Posterior cingulate gyrus (tissue), 11 donors: ENCODE measurements around the gene RAPGEF4.
A peak's percentile ranks its signal among the peaks of the same experiment; 100 is the strongest.

Experiments used
- DNase-seq, 10 donors: peaks; one replicate each; pipeline versions ENCODE4 v3.0.0 to v3.0.0-alpha.2; 2020 to 2021; ENCODE audit warnings: mixed read lengths in 3 of 10
- intact Hi-C: fragments of 100-400 bp; cut with DNase I; formaldehyde crosslinking; loops from one replicate; pipeline ENCODE4 v1.15.1; 2023

The RAPGEF4 gene

DNA sequence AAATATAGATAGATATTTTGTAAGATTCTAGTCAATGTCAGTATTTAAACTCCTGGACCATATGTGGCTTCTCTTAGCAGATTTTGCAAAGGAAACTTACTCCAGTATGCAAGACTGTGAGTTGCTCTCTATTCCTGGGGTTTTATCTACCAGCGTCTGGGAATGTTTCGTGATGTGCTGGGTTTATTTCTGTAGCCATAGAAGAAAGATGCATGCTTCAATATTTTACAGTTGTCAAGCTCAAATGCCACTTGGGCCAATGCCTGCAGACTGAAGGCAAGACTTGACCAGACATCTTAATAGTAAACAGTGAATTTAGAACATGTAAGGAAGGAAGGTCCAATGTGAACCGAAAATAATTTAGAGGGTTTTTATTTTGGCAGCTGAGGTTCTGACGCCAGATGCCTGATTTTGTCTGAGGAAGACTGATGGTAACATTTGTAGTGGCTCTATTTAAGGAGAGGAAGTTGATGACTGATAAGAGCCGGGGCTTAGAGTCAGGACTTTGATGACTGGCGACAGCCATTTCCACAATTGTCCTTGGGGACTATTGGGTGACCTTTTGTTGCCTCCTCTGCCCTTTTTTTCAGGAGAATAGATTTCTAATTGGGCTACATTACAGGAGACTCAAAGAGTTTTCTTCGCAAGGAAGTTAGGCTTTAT lies 154.3 kb downstream of the RAPGEF4 start:
- intact Hi-C loops: no loop called here
- DNase-seq: peak in 1 of 10 donors; percentile 43

DNA sequence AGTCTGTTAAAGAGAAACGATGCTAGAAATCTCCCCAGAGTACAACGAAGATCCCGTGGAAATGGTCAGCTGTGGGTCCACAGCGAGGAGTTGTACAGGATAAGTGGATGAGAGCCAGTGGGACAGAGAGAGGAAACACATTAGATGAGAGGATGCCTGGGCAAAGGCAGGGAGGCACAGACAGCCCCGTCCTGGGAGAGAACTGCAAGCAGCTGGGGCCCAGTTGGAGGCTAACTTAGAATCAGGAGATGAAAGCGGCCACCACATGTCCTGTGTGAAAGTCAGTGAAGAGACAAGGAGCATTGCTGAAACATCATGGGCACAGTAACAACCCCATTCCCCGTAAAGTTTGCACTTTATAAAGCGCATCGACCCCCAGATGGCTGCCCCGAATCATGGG lies 157.5 kb downstream of the RAPGEF4 start:
- DNase-seq: no peak
- intact Hi-C loops: no loop called here

DNA sequence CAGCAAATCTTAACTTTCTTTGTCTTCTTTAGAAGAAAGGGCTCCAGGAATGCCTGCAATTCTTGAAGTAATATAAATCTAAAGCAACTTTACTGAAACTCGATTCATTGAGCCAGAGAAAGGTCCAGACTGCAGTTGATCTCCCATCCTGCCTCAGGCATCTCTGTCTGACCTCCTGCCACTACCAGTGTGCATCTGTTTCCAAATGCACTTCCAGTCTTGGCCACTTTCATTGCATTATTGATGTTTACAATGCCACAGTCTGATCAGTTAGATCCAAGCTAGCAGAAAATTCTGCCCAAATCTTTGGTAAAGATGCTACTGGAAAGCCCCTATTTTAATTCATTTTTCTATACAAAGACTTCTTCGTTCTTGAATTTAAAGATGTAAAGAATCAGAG lies 158.0 kb downstream of the RAPGEF4 start:
- intact Hi-C loops: no loop called here

GRCh38 chr2:172894689-172895387 lies 159.2 kb downstream of the RAPGEF4 start:
- intact Hi-C loops: no loop called here
- DNase-seq: no peak

More for the DNA sequence above, 158.0 kb downstream of the RAPGEF4 start:
- DNase-seq: no peak

GRCh38 chr2:172896661-172897081 lies 161.0 kb downstream of the RAPGEF4 start:
- DNase-seq: no peak
- intact Hi-C loops: no loop called here

GRCh38 chr2:172900871-172901270 lies 165.2 kb downstream of the RAPGEF4 start:
- intact Hi-C loops: no loop called here
- DNase-seq: no peak

GRCh38 chr2:172901913-172902312 lies 166.3 kb downstream of the RAPGEF4 start:
- DNase-seq: no peak
- intact Hi-C loops: no loop called here

DNA sequence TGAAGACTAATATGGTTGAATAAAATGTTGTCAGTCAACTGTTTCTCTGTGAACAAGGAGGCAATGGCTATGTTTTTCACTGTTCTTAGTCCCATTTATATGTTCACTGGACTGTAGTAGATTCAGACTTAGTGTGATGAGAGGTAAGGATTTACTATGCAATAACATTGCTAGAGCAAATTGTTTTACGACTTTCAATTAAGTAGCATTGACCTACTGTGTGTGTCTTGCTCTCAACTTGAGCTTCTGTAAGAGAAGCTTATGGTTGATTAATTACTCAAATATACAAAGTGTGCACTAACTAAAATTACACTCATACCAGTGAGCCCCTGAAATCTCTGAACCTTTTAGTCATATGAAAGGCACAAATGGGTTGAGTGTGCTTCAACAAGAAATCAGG lies 168.6 kb downstream of the RAPGEF4 start:
- intact Hi-C loops: no loop called here
- no peak for DNase-seq

GRCh38 chr2:172905937-172906811 lies 170.5 kb downstream of the RAPGEF4 start:
- intact Hi-C loops: no loop called here
- DNase-seq: no peak

DNA sequence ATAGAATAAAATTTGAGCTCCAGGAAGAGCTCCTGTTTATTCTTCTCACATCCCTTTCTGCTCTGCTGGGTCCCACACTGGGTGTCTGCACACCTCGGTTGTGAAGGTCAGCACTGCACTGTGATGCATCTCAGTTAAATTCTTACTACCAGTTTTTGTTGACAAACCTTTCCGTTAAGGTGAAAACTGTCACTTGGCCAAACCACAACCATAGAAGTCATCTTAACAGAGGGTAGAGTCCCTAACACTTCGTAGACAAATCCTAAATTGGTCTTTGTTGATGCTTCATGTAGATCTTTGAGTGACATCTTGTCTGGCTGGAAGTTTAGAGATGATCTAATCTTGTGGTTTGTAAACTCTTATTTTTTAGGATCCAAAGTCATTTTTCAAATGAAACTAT lies 172.6 kb downstream of the RAPGEF4 start:
- intact Hi-C loops: no loop called here
- no peak for DNase-seq

- DNase-seq: no peak
- intact Hi-C loops: no loop called here
These were observed 173.8 kb downstream of the RAPGEF4 start for GRCh38 chr2:172909454-172909853.

- DNase-seq: no peak
- intact Hi-C loops: no loop called here
These were observed 176.6 kb downstream of the RAPGEF4 start for GRCh38 chr2:172912266-172912665.

- intact Hi-C loops: no loop called here
- no peak for DNase-seq
These were observed 178.8 kb downstream of the RAPGEF4 start for GRCh38 chr2:172914341-172915008.

GRCh38 chr2:172917716-172918115 lies 182.1 kb downstream of the RAPGEF4 start:
- intact Hi-C loops: no loop called here
- DNase-seq: no peak

- intact Hi-C loops: no loop called here
- DNase-seq: no peak
These were observed 184.1 kb downstream of the RAPGEF4 start for GRCh38 chr2:172919732-172920131.

GRCh38 chr2:172921532-172922236 lies 186.0 kb downstream of the RAPGEF4 start:
- intact Hi-C loops: no loop called here
- DNase-seq: no peak

- intact Hi-C loops: no loop called here
- DNase-seq: no peak
These were observed 186.7 kb downstream of the RAPGEF4 start for GRCh38 chr2:172922306-172922705.

- DNase-seq: no peak
- intact Hi-C loops: no loop called here
These were observed 187.2 kb downstream of the RAPGEF4 start for GRCh38 chr2:172922815-172923214.

DNA sequence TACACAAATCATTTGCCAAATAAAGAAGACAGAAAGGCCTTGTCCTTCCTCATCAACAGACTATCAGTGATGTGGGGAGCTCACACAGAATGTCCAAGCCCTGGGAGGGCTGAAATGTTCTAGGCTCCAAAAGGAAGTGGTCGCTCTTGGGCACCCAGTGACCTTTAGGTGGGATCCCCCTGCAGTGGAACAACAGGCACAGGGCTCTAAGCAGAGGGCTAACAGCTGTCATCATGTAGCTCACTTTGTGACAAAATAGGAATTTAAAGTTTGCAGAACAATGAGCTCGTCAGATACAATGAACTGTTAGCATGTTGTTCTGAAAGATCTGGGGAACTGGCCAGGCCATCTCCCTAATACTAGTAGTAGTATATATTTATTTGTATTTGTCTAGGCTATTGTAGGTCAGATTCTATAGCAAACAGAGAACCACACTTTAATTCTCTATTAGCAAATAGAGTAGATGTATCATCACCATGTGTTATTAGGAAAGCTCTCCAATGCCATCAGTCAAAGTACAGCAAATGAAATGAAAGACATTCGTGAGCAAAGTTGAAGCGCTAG lies 188.5 kb downstream of the RAPGEF4 start:
- intact Hi-C loops: no loop called here
- no peak for DNase-seq

DNA sequence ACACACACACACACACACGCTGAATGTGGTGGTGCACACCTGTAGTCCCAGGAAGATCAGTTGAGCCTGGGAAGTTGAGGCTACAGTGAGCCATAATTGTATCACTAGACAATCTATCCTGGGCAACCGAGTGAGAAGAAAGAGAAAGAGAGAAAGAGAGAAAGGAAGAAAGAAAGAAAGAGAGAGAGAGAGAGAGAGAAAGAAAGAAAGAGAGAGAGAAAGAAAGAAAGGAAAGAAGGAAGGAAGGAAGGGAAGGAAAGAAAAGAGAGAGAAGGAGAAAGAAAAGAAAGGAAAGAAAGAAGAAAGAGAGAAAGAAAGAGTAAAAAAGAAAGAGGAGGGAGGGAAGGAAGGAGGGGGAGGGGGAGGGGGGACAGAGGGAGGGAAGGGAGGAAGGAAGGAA lies 190.0 kb downstream of the RAPGEF4 start:
- intact Hi-C loops: no loop called here
- no peak for DNase-seq
